ENCODE measurements around the gene HHLA2.
A peak's percentile ranks its signal among the peaks of the same experiment; 100 is the strongest.

HHLA2 gene

DNA sequence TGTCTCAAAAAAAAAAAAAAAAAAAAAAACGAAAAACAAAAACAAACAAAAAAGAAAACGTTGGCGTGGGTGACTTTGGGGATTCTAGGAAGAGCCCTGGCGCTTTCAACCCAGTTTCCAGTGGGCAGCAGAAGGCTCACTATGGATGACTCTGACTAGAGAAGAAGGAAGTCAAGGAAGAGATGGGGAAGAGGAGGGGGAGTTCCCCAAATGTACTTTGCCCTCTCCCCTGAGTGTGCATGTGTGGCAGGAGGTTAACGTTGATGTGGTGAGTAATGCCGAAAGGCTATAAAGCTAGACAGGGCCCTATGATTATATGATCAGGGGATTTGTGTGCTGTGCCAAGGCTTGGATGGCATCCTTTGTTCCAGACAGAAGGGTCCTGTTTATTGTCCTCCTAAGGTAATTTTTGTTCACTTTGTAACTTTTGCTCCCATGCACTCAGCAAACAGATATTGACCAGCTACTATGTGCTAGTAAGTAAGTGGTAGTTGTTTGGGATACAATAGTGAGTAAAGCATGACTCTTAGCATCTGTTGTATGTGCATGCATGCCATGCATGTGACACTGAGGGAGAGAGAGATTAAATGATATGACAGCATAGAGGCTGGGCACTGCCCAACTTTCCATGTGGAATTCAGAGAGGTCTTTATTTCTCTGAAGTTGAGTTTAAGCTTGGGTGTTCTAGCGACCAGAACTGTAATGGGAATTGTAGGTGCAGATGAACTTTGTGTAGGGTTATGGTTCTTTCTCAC, 750 bp upstream of the HHLA2 start:
- Histone ChIP-seq H3K4me3 (ENCODE audit: low read depth in 1 of 2, low read length in 2 of 2) (no peak overlapping the region), H3K27me3 (ENCODE audit: control insufficient read depth in 1 of 2, insufficient read depth in 2 of 2, low read length in 2 of 2) (no peaks in the 10 kb centered on the region), H3K9ac (ENCODE audit: low read depth in 1 of 2, low read length in 2 of 2) (no peak overlapping the region), H3K9me3 (ENCODE audit: control insufficient read depth in 1 of 2, low read length in 2 of 2) (no peaks in the 10 kb centered on the region), H3K27ac (ENCODE audit: low read depth, low read length) (no peak overlapping the region), H3K36me3 (ENCODE audit: control insufficient read depth in 1 of 2, insufficient read depth in 2 of 2, low read length in 2 of 2) (no peaks in the 10 kb centered on the region), H3K4me1 (ENCODE audit: control insufficient read depth in 1 of 2, insufficient read depth in 2 of 2, low read length in 2 of 2) (peaks cover 13% of the 10 kb centered on the region in 2 donors)

DNA sequence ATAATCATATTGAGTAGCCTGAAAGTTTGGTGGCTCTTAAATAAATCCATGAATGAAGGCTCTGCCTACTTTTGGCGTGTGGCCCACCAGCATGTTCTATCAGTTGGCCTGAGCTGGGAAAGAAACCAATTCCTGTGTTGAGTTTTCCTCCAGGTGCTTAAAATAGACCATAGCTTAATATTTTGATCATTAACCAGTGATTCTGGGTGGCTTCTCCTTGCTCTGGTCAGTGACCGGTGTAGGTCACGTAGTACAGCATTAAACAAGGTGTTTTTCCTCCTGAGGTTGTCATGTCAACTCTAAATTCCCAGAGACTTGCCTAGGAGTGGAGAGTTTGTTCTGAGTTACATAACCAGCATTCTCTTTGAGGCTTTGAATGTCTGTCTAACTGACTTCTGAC, 1.3 kb downstream of the HHLA2 start:
- Histone ChIP-seq H3K9me3 (ENCODE audit: control insufficient read depth in 1 of 2, low read length in 2 of 2) (no peaks in the 10 kb centered on the region), H3K36me3 (ENCODE audit: control insufficient read depth in 1 of 2, insufficient read depth in 2 of 2, low read length in 2 of 2) (no peaks in the 10 kb centered on the region), H3K27me3 (ENCODE audit: control insufficient read depth in 1 of 2, insufficient read depth in 2 of 2, low read length in 2 of 2) (no peaks in the 10 kb centered on the region), H3K4me3 (ENCODE audit: low read depth in 1 of 2, low read length in 2 of 2) (peak overlapping the region; percentile 38 to 67), H3K9ac (ENCODE audit: low read depth in 1 of 2, low read length in 2 of 2) (peak overlapping the region in 1 of 2 donors; percentile 62), H3K4me1 (ENCODE audit: control insufficient read depth in 1 of 2, insufficient read depth in 2 of 2, low read length in 2 of 2) (peaks cover 13 to 25% of the 10 kb centered on the region in 2 donors), H3K27ac (ENCODE audit: low read depth, low read length) (peak overlapping the region; percentile 38)

- Histone ChIP-seq H3K9ac (ENCODE audit: low read depth in 1 of 2, low read length in 2 of 2) (peak overlapping the region in 1 of 2 donors; percentile 62), H3K36me3 (ENCODE audit: control insufficient read depth in 1 of 2, insufficient read depth in 2 of 2, low read length in 2 of 2) (no peaks in the 10 kb centered on the region), H3K9me3 (ENCODE audit: control insufficient read depth in 1 of 2, low read length in 2 of 2) (no peaks in the 10 kb centered on the region), H3K27me3 (ENCODE audit: control insufficient read depth in 1 of 2, insufficient read depth in 2 of 2, low read length in 2 of 2) (no peaks in the 10 kb centered on the region), H3K27ac (ENCODE audit: low read depth, low read length) (peak overlapping the region; percentile 38), H3K4me3 (ENCODE audit: low read depth in 1 of 2, low read length in 2 of 2) (peak overlapping the region; percentile 38 to 67), H3K4me1 (ENCODE audit: control insufficient read depth in 1 of 2, insufficient read depth in 2 of 2, low read length in 2 of 2) (peaks cover 13 to 25% of the 10 kb centered on the region in 2 donors)
Observed at GRCh38 chr3:108298056-108298455, 1.7 kb downstream of the HHLA2 start.

DNA sequence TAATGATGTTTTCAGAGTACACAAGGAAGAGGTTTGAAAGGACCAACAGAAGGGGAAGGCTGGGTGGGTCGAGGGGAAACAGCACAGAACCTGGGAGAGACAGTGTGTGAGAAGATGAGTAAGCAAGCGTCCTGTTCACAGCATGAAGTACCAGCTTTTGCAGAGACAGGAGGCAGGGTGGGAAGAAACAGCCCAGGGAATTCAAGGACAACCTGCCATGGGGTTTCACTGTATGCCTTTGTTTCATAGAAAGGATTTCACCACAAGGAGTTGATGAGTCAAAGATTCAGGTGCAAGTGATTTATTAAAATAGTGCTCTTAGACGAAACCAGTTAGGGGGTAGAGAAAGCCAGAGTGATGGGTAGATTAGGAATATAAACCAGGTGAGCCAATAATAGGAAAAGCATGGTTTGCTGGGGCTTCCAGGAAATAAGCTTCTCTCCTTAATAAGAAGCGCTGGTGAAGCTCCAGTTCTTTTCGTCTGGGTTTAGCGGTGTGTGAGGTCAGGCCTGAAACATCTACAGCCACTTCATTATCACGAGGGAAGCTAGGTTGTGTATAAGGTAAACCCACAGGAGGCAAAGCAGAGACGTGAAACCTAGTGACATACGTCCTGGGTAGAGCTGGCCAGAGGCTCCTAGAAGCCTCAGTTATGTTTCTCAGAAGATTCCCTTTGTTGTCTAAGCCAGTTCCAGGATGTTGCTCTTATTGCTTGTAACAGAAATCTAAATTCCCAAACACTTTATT, 3.9 kb downstream of the HHLA2 start:
- no peaks in the 10 kb centered on the region for H3K9me3 ChIP-seq (ENCODE audit: control insufficient read depth in 1 of 2, low read length in 2 of 2)
- H3K4me1 ChIP-seq (ENCODE audit: control insufficient read depth in 1 of 2, insufficient read depth in 2 of 2, low read length in 2 of 2): peaks cover 13 to 28% of the 10 kb centered on the region in 2 donors
- H3K36me3 ChIP-seq (ENCODE audit: control insufficient read depth in 1 of 2, insufficient read depth in 2 of 2, low read length in 2 of 2): no peaks in the 10 kb centered on the region
- H3K27ac ChIP-seq (ENCODE audit: low read depth, low read length): no peak overlapping the region
- H3K4me3 ChIP-seq (ENCODE audit: low read depth in 1 of 2, low read length in 2 of 2): no peak overlapping the region
- H3K9ac ChIP-seq (ENCODE audit: low read depth in 1 of 2, low read length in 2 of 2): no peak overlapping the region
- H3K27me3 ChIP-seq (ENCODE audit: control insufficient read depth in 1 of 2, insufficient read depth in 2 of 2, low read length in 2 of 2): no peaks in the 10 kb centered on the region

GRCh38 chr3:108301695-108302404, 5.5 kb downstream of the HHLA2 start:
- Histone ChIP-seq H3K9ac (ENCODE audit: low read depth in 1 of 2, low read length in 2 of 2) (no peak overlapping the region), H3K9me3 (ENCODE audit: control insufficient read depth in 1 of 2, low read length in 2 of 2) (no peaks in the 10 kb centered on the region), H3K4me1 (ENCODE audit: control insufficient read depth in 1 of 2, insufficient read depth in 2 of 2, low read length in 2 of 2) (peaks cover 10 to 21% of the 10 kb centered on the region in 2 donors), H3K27ac (ENCODE audit: low read depth, low read length) (no peak overlapping the region), H3K36me3 (ENCODE audit: control insufficient read depth in 1 of 2, insufficient read depth in 2 of 2, low read length in 2 of 2) (no peaks in the 10 kb centered on the region), H3K4me3 (ENCODE audit: low read depth in 1 of 2, low read length in 2 of 2) (peak overlapping the region in 1 of 2 donors; percentile 2), H3K27me3 (ENCODE audit: control insufficient read depth in 1 of 2, insufficient read depth in 2 of 2, low read length in 2 of 2) (no peaks in the 10 kb centered on the region)

- Histone ChIP-seq H3K4me3 (ENCODE audit: low read depth in 1 of 2, low read length in 2 of 2) (no peak overlapping the region), H3K27ac (ENCODE audit: low read depth, low read length) (no peak overlapping the region), H3K36me3 (ENCODE audit: control insufficient read depth in 1 of 2, insufficient read depth in 2 of 2, low read length in 2 of 2) (no peaks in the 10 kb centered on the region), H3K27me3 (ENCODE audit: control insufficient read depth in 1 of 2, insufficient read depth in 2 of 2, low read length in 2 of 2) (no peaks in the 10 kb centered on the region), H3K9ac (ENCODE audit: low read depth in 1 of 2, low read length in 2 of 2) (no peak overlapping the region), H3K4me1 (ENCODE audit: control insufficient read depth in 1 of 2, insufficient read depth in 2 of 2, low read length in 2 of 2) (peaks cover 10 to 20% of the 10 kb centered on the region in 2 donors), H3K9me3 (ENCODE audit: control insufficient read depth in 1 of 2, low read length in 2 of 2) (no peaks in the 10 kb centered on the region)
Observed at GRCh38 chr3:108302570-108302969, 6.2 kb downstream of the HHLA2 start.

GRCh38 chr3:108305484-108306172, 9.3 kb downstream of the HHLA2 start:
- H3K27ac ChIP-seq (ENCODE audit: low read depth, low read length): no peak overlapping the region
- H3K4me1 ChIP-seq (ENCODE audit: control insufficient read depth in 1 of 2, insufficient read depth in 2 of 2, low read length in 2 of 2): peaks cover 4 to 17% of the 10 kb centered on the region in 2 donors

DNA sequence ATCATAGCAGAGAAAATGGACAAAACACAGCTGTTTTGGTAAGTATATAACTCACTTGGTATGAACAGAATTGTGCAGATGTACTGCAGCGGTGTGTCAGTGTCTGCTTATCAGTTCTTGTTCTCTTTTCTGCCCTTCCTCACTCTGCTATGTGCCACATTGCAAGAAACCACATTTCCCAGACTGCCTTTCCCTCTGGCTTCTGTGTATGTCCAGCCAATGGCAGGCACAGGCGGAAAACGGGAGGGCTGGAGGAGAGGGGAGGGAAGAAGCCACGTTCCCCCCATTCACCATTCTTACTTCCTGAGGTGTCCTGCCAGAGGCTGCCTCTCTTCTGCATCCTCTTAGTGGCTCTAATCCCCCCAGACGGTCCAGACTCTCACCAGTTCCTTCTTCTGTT, 15.4 kb downstream of the HHLA2 start:
- Histone ChIP-seq H3K4me1 (ENCODE audit: control insufficient read depth in 1 of 2, insufficient read depth in 2 of 2, low read length in 2 of 2) (no peaks in the 10 kb centered on the region), H3K27me3 (ENCODE audit: control insufficient read depth in 1 of 2, insufficient read depth in 2 of 2, low read length in 2 of 2) (no peaks in the 10 kb centered on the region), H3K9ac (ENCODE audit: low read depth in 1 of 2, low read length in 2 of 2) (no peak overlapping the region), H3K9me3 (ENCODE audit: control insufficient read depth in 1 of 2, low read length in 2 of 2) (peaks cover 0 to 4% of the 10 kb centered on the region in 2 donors), H3K4me3 (ENCODE audit: low read depth in 1 of 2, low read length in 2 of 2) (no peak overlapping the region), H3K36me3 (ENCODE audit: control insufficient read depth in 1 of 2, insufficient read depth in 2 of 2, low read length in 2 of 2) (peaks cover 0 to 5% of the 10 kb centered on the region in 2 donors), H3K27ac (ENCODE audit: low read depth, low read length) (no peak overlapping the region)

More at GRCh38 chr3:108305484-108306172, 9.3 kb downstream of the HHLA2 start:
- H3K9me3 ChIP-seq (ENCODE audit: control insufficient read depth in 1 of 2, low read length in 2 of 2): peaks cover 0 to 4% of the 10 kb centered on the region in 2 donors
- H3K9ac ChIP-seq (ENCODE audit: low read depth in 1 of 2, low read length in 2 of 2): no peak overlapping the region
- no peaks in the 10 kb centered on the region for H3K36me3 ChIP-seq (ENCODE audit: control insufficient read depth in 1 of 2, insufficient read depth in 2 of 2, low read length in 2 of 2)
- no peak overlapping the region for H3K4me3 ChIP-seq (ENCODE audit: low read depth in 1 of 2, low read length in 2 of 2)
- no peaks in the 10 kb centered on the region for H3K27me3 ChIP-seq (ENCODE audit: control insufficient read depth in 1 of 2, insufficient read depth in 2 of 2, low read length in 2 of 2)

DNA sequence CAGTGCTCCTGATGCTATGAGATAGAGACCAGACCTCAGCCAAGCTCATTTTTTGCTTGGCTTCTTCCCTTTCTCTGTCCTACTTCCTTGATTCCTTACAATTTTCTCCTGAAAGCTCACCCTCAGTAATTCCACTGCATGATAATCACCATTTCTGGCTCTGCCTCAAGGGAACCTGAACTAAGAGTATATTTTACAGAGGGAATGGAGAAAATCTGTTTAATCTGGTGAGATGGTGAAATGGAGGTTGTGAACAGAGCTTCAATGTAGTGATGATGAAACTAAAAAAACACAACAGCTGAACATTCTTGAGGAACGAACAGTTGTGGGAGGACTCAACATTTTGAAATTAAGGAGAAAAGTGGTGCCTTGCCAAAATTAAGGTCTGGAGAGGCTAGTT, 16.3 kb downstream of the HHLA2 start:
- no peak overlapping the region for H3K9ac ChIP-seq (ENCODE audit: low read depth in 1 of 2, low read length in 2 of 2)
- H3K27me3 ChIP-seq (ENCODE audit: control insufficient read depth in 1 of 2, insufficient read depth in 2 of 2, low read length in 2 of 2): no peaks in the 10 kb centered on the region
- H3K9me3 ChIP-seq (ENCODE audit: control insufficient read depth in 1 of 2, low read length in 2 of 2): peaks cover 0 to 4% of the 10 kb centered on the region in 2 donors
- no peaks in the 10 kb centered on the region for H3K4me1 ChIP-seq (ENCODE audit: control insufficient read depth in 1 of 2, insufficient read depth in 2 of 2, low read length in 2 of 2)
- H3K36me3 ChIP-seq (ENCODE audit: control insufficient read depth in 1 of 2, insufficient read depth in 2 of 2, low read length in 2 of 2): peaks cover 0 to 5% of the 10 kb centered on the region in 2 donors
- no peak overlapping the region for H3K4me3 ChIP-seq (ENCODE audit: low read depth in 1 of 2, low read length in 2 of 2)
- H3K27ac ChIP-seq (ENCODE audit: low read depth, low read length): no peak overlapping the region
